GM12891 (cell line): ENCODE measurements around the gene NOX4.

Source experiments
- PAX5 ChIP-seq: IDR thresholded peaks from 2 replicates; pipeline ENCODE4 v1.6.1; 2011; ENCODE audit warnings: low read length, moderate library complexity, mild to moderate bottlenecking; ENCODE audit not compliant: insufficient read depth, severe bottlenecking
- POLR2A ChIP-seq: IDR thresholded peaks from 2 replicates; pipeline ENCODE4 v1.6.1; 2011; ENCODE audit warnings: low read depth, low read length, control low read depth
- POLR2AphosphoS5 ChIP-seq: IDR thresholded peaks from 2 replicates; pipeline ENCODE4 v1.6.1; 2011; ENCODE audit warnings: low read depth, low read length, control low read depth
- TAF1 ChIP-seq: IDR thresholded peaks from 2 replicates; pipeline ENCODE4 v1.6.1; 2011; ENCODE audit warnings: low read depth, low read length, control low read depth

GRCh38 chr11:89537936-89538335 is 46.8 kb upstream of the NOX4 start:
- no peak for TF ChIP-seq POLR2A
- TF ChIP-seq POLR2AphosphoS5 = no peak
- no peak for TF ChIP-seq TAF1
- TF ChIP-seq PAX5 = no peak
